ENCODE results near the gene PCSK5. TPM values are rescaled to one million over a fixed set of nuclear protein-coding genes. Genes with fewer than 3 reads are reported as not detected.

The PCSK5 gene
- total and polyA plus RNA-seq, 2 donors (not counting 3 experiments of a cell fraction or from before 2014, with no cell fraction given): 2.6 to 4.8 TPM

GRCh38 chr9:76255781-76256455 is 365.4 kb downstream of the PCSK5 start:
- H3K9me3 ChIP-seq (replicated peaks; ENCODE audit: control insufficient read depth, insufficient read depth, low read length): no peaks in the 10 kb centered on the region
- H3K4me2 ChIP-seq (ENCODE audit: insufficient read depth, low read length): no peak overlapping the region
- dilution Hi-C loops (cut with MboI; ENCODE audit: extremely low pct_ligation_motif_present, low sequenced_read_pairs) (no loop called here), intact Hi-C loops (cut with micrococcal nuclease) (no loop called here)
- H4K20me1 ChIP-seq (replicated peaks; ENCODE audit: control insufficient read depth, extremely low read depth, insufficient read depth, low read length): no peaks in the 10 kb centered on the region
- CTCF ChIA-PET: interaction anchor here (1.0 to 1.4 kb wide), 2 partner anchors 11 to 390 kb away, joined by 3 to 4 read pairs; no protein-coding TSS in a partner anchor
- no peak overlapping the region for H3K27ac ChIP-seq (ENCODE audit: insufficient read depth, low read depth, low read length)
- DNase-seq (ENCODE audit: low read depth, low spot score) (no peak), FAIRE-seq (no peak)
- H3K79me2 ChIP-seq (ENCODE audit: control insufficient read depth, insufficient read depth, low read length): no peaks in the 10 kb centered on the region
- no TSS peak for BruUV-seq (replicated peaks)
- no peak for TF ChIP-seq FOS (IDR thresholded peaks at IDR 0.05; ENCODE audit: borderline replicate concordance, insufficient read depth, low read length)
- H3K9me1 ChIP-seq (replicated peaks; ENCODE audit: control insufficient read depth, extremely low read depth, insufficient read depth, low read length): no peaks in the 10 kb centered on the region
- H3K27me3 ChIP-seq (ENCODE audit: control insufficient read depth in 2 of 2, insufficient read depth in 2 of 2, low read length in 2 of 2): peaks cover 0 to 3% of the 10 kb centered on the region in 2 experiments
- H2AFZ ChIP-seq (ENCODE audit: low read depth, low read length): no peak overlapping the region
- H3K4me3 ChIP-seq (replicated peaks in 1 of 3; ENCODE audit: insufficient read depth in 1 of 3, low read depth in 1 of 3, low read length in 3 of 3): no peak overlapping the region
- no peaks in the 10 kb centered on the region for H3K36me3 ChIP-seq (ENCODE audit: control insufficient read depth in 2 of 2, extremely low read depth in 1 of 2, insufficient read depth in 2 of 2, low read length in 2 of 2)
- no peaks in the 10 kb centered on the region for H3K4me1 ChIP-seq (ENCODE audit: control insufficient read depth, extremely low read depth, insufficient read depth, low read length)
- no peak overlapping the region for H3K9ac ChIP-seq (replicated peaks; ENCODE audit: extremely low read depth, insufficient read depth, low read length)
- POLR2A ChIA-PET: no interaction called here

- Histone ChIP-seq H3K9me1 (replicated peaks; ENCODE audit: control insufficient read depth, extremely low read depth, insufficient read depth, low read length) (no peaks in the 10 kb centered on the region), H3K9ac (replicated peaks; ENCODE audit: extremely low read depth, insufficient read depth, low read length) (no peak overlapping the region), H2AFZ (ENCODE audit: low read depth, low read length) (no peak overlapping the region), H3K79me2 (ENCODE audit: control insufficient read depth, insufficient read depth, low read length) (no peaks in the 10 kb centered on the region), H4K20me1 (replicated peaks; ENCODE audit: control insufficient read depth, extremely low read depth, insufficient read depth, low read length) (no peaks in the 10 kb centered on the region), H3K36me3 (ENCODE audit: control insufficient read depth in 2 of 2, extremely low read depth in 1 of 2, insufficient read depth in 2 of 2, low read length in 2 of 2) (no peaks in the 10 kb centered on the region), H3K4me3 (replicated peaks in 1 of 3; ENCODE audit: insufficient read depth in 1 of 3, low read depth in 1 of 3, low read length in 3 of 3) (no peak overlapping the region), H3K4me1 (ENCODE audit: control insufficient read depth, extremely low read depth, insufficient read depth, low read length) (no peaks in the 10 kb centered on the region), H3K4me2 (ENCODE audit: insufficient read depth, low read length) (no peak overlapping the region), H3K27ac (ENCODE audit: insufficient read depth, low read depth, low read length) (no peak overlapping the region), H3K9me3 (replicated peaks; ENCODE audit: control insufficient read depth, insufficient read depth, low read length) (no peaks in the 10 kb centered on the region), H3K27me3 (ENCODE audit: control insufficient read depth in 2 of 2, insufficient read depth in 2 of 2, low read length in 2 of 2) (peaks cover 0 to 3% of the 10 kb centered on the region in 2 experiments)
- DNase-seq (ENCODE audit: low read depth, low spot score) (no peak), FAIRE-seq (no peak)
- no TSS peak for BruUV-seq (replicated peaks)
- TF ChIP-seq MAX (IDR thresholded peaks at IDR 0.05; ENCODE audit: insufficient read depth, insufficient read length) (no peak), GATA2 (IDR thresholded peaks at IDR 0.05; ENCODE audit: insufficient read depth, insufficient read length, low read depth, low read length) (no peak), JUN (IDR thresholded peaks at IDR 0.05; ENCODE audit: borderline replicate concordance, insufficient read depth, insufficient read length, low read depth) (no peak), POLR2AphosphoS5 (IDR thresholded peaks at IDR 0.05; ENCODE audit: insufficient read depth, low read depth, low read length) (no peak), CTCF (IDR thresholded peaks at IDR 0.05; ENCODE audit: extremely low read depth in 1 of 2, insufficient read depth in 1 of 2, low read depth in 1 of 2, low read length in 2 of 2) (no peak), MYC (IDR thresholded peaks at IDR 0.05; ENCODE audit: low read depth, low read length) (no peak), EZH2 (IDR thresholded peaks at IDR 0.05; ENCODE audit: borderline replicate concordance, low read depth, low read length, severe bottlenecking) (no peak), FOS (IDR thresholded peaks at IDR 0.05; ENCODE audit: borderline replicate concordance, insufficient read depth, low read length) (no peak)
- ChIA-PET POLR2A (no interaction called here), CTCF (interaction anchor here (1.4 kb wide), 1 partner anchor 16 kb away, joined by 4 read pairs; no protein-coding TSS in a partner anchor)
- intact Hi-C loops (cut with micrococcal nuclease): no loop called here
- dilution Hi-C loops (cut with MboI; ENCODE audit: extremely low pct_ligation_motif_present, low sequenced_read_pairs): no loop called here
These were observed 366.8 kb downstream of the PCSK5 start for GRCh38 chr9:76257311-76257710.
